Lower leg skin (tissue), 3 donors: Measurements from ENCODE around the gene ZNF57.
"Not testable (repeated sequence)": the region's sequence is repeated elsewhere in the genome, so short reads cannot be mapped to it uniquely, and the experiment has no call there.

Experiments used
- POLR2A ChIP-seq, 2 donors: fragments of 450-650 bp; IDR thresholded peaks; one replicate each; pipeline ENCODE4 v1.6.1; 2016 to 2017; ENCODE audit warnings: antibody characterized with exemption in 2 of 2, mild to moderate bottlenecking in 1 of 2, moderate library complexity in 1 of 2
- TF ChIP-seq, protein P1 (sequence below), 3 donors: fragments of 450-650 bp; IDR thresholded peaks; one replicate each; pipeline ENCODE4 v1.5.1; 2016; ENCODE audit warnings: antibody characterized with exemption in 3 of 3, mild to moderate bottlenecking in 3 of 3, moderate library complexity in 2 of 3

DNA sequence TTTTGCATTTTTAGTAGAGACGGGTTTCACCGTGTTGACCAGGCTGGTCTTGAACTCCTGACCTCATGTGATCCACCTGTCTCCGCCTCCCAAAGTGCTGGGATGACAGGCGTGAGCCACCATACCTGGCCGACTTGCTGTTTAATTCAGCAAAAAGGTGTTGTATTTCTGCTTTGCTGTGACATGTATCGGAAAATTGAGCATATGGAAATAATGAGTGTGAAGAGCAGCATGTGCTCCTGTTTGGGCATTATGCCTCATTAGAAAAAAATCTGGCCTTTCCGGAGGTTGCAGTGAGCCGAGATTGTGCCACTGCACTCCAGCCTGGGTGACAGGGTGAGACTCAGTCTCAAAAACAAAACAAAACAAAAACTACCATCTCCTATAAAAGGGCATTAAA, 10.2 kb upstream of the ZNF57 start:
- TF ChIP-seq, protein P1, sequence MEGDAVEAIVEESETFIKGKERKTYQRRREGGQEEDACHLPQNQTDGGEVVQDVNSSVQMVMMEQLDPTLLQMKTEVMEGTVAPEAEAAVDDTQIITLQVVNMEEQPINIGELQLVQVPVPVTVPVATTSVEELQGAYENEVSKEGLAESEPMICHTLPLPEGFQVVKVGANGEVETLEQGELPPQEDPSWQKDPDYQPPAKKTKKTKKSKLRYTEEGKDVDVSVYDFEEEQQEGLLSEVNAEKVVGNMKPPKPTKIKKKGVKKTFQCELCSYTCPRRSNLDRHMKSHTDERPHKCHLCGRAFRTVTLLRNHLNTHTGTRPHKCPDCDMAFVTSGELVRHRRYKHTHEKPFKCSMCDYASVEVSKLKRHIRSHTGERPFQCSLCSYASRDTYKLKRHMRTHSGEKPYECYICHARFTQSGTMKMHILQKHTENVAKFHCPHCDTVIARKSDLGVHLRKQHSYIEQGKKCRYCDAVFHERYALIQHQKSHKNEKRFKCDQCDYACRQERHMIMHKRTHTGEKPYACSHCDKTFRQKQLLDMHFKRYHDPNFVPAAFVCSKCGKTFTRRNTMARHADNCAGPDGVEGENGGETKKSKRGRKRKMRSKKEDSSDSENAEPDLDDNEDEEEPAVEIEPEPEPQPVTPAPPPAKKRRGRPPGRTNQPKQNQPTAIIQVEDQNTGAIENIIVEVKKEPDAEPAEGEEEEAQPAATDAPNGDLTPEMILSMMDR (IDR thresholded peaks at IDR 0.05), result not testable (repeated sequence)
- not testable (repeated sequence) for TF ChIP-seq POLR2A (IDR thresholded peaks at IDR 0.05)
